Stimulated activated CD8-positive, alpha-beta memory T cell treated with anti-CD3 and anti-CD28 coated beads, Interleukin-4, amount 100 ng/mL, for 1 hour (primary cell): ENCODE measurements around the gene LEP.
"Not testable (repeated sequence)": the region's sequence is repeated elsewhere in the genome, so short reads cannot be mapped to it uniquely, and the experiment has no call there.

Experiments
- DNase-seq, 2 donors: peaks; one replicate each; pipeline ENCODE4 v3.0.0-alpha.2; 2020; ENCODE audit warnings: low read depth in 2 of 2, low spot score in 1 of 2

LEP gene

GRCh38 chr7:128210590-128211570, 30.2 kb upstream of the LEP start:
- no peak for DNase-seq

GRCh38 chr7:128211626-128212025, 29.5 kb upstream of the LEP start:
- DNase-seq, result no peak

GRCh38 chr7:128214463-128214862, 26.6 kb upstream of the LEP start:
- no peak for DNase-seq

GRCh38 chr7:128215281-128215680, 25.8 kb upstream of the LEP start:
- no peak for DNase-seq

GRCh38 chr7:128215739-128216138, 25.3 kb upstream of the LEP start:
- no peak for DNase-seq

GRCh38 chr7:128217030-128217805, 23.9 kb upstream of the LEP start:
- DNase-seq, result no peak

GRCh38 chr7:128217967-128218652, 23.0 kb upstream of the LEP start:
- DNase-seq, result no peak

- DNase-seq, result no peak
These were observed 21.4 kb upstream of the LEP start for GRCh38 chr7:128219636-128220035.

GRCh38 chr7:128221929-128222403, 19.1 kb upstream of the LEP start:
- no peak for DNase-seq

- no peak for DNase-seq
These were observed 14.7 kb upstream of the LEP start for GRCh38 chr7:128226132-128226980.

- DNase-seq, result no peak
These were observed 13.8 kb upstream of the LEP start for GRCh38 chr7:128227271-128227670.

- no peak for DNase-seq
These were observed 10.1 kb upstream of the LEP start for GRCh38 chr7:128231021-128231420.

- no peak for DNase-seq
These were observed 9.4 kb upstream of the LEP start for GRCh38 chr7:128231677-128232076.

GRCh38 chr7:128233471-128233870, 7.6 kb upstream of the LEP start:
- no peak for DNase-seq

GRCh38 chr7:128234476-128235026, 6.5 kb upstream of the LEP start:
- no peak for DNase-seq

- no peak for DNase-seq
These were observed 5.6 kb upstream of the LEP start for GRCh38 chr7:128235471-128235870.

GRCh38 chr7:128236924-128237586, 4.0 kb upstream of the LEP start:
- no peak for DNase-seq

- not testable (repeated sequence) for DNase-seq
These were observed 1.9 kb upstream of the LEP start for GRCh38 chr7:128239146-128239545.

GRCh38 chr7:128242661-128243060, 1.6 kb downstream of the LEP start:
- no peak for DNase-seq

- no peak for DNase-seq
These were observed 2.2 kb downstream of the LEP start for GRCh38 chr7:128243273-128243672.
